Activated T-cell treated with anti-CD3 and anti-CD28 coated beads, Interleukin-2, amount 50 U/mL, for 24 hours (primary cell): ENCODE measurements around the gene PROC.

Source experiments
- DNase-seq: peaks from one replicate; pipeline ENCODE4 v3.0.0-alpha.2; 2020
- H3K27ac Mint-ChIP-seq: 2 replicates; pipeline ENCODE4 v1.8.0; 2020; ENCODE audit warnings: mild to moderate bottlenecking, mixed read lengths
- H3K27me3 Mint-ChIP-seq: 2 replicates; pipeline ENCODE4 v1.8.0; 2020; ENCODE audit warnings: mixed read lengths
- H3K36me3 Mint-ChIP-seq: 2 replicates; pipeline ENCODE4 v1.8.0; 2020; ENCODE audit warnings: low read depth, mixed read lengths
- H3K4me1 Mint-ChIP-seq: 2 replicates; pipeline ENCODE4 v1.8.0; 2020; ENCODE audit warnings: low read depth, mixed read lengths
- H3K4me3 Mint-ChIP-seq: 2 replicates; pipeline ENCODE4 v1.8.0; 2020; ENCODE audit warnings: mild to moderate bottlenecking, moderate library complexity, mixed read lengths
- H3K9me3 Mint-ChIP-seq: 2 replicates; pipeline ENCODE4 v1.8.0; 2020; ENCODE audit warnings: mixed read lengths

Gene PROC

GRCh38 chr2:127387655-127388422, 30.4 kb upstream of the PROC start, which contains the start of gene MAP3K2:
MAP3K2 (minus strand) TSS chr2:127387975; CDS start chr2:127343129, 44,846 bp downstream.
- H3K27ac Mint-ChIP-seq = peak within 1 kb of the TSS; percentile 98
- no peaks in the 10 kb centered on the region for H3K27me3 Mint-ChIP-seq
- H3K4me1 Mint-ChIP-seq = peaks cover 77% of the 10 kb centered on the region
- no peaks in the 10 kb centered on the region for H3K9me3 Mint-ChIP-seq
- peak within 1 kb of the TSS; percentile 86 for H3K4me3 Mint-ChIP-seq
- H3K36me3 Mint-ChIP-seq = peaks cover 17% of the 10 kb centered on the region
- peak; percentile 98 for DNase-seq

GRCh38 chr2:127388423-127389164, 29.6 kb upstream of the PROC start:
- H3K27ac Mint-ChIP-seq = peak overlapping the region; percentile 98
- H3K4me1 Mint-ChIP-seq = peaks cover 74% of the 10 kb centered on the region
- no peaks in the 10 kb centered on the region for H3K27me3 Mint-ChIP-seq
- peaks cover 11% of the 10 kb centered on the region for H3K36me3 Mint-ChIP-seq
- H3K4me3 Mint-ChIP-seq = peak overlapping the region; percentile 83
- H3K9me3 Mint-ChIP-seq = no peaks in the 10 kb centered on the region
- no peak for DNase-seq

GRCh38 chr2:127389778-127390435, 28.3 kb upstream of the PROC start:
- Mint-ChIP-seq H3K27ac (peak overlapping the region; percentile 82), H3K4me3 (no peak overlapping the region), H3K9me3 (no peaks in the 10 kb centered on the region), H3K4me1 (peaks cover 66% of the 10 kb centered on the region), H3K27me3 (no peaks in the 10 kb centered on the region), H3K36me3 (peaks cover 3% of the 10 kb centered on the region)
- no peak for DNase-seq

- Mint-ChIP-seq H3K4me3 (no peak overlapping the region), H3K4me1 (peaks cover 46% of the 10 kb centered on the region), H3K27me3 (no peaks in the 10 kb centered on the region), H3K9me3 (no peaks in the 10 kb centered on the region), H3K27ac (peak overlapping the region; percentile 81), H3K36me3 (no peaks in the 10 kb centered on the region)
- DNase-seq = no peak
Observed at GRCh38 chr2:127392133-127392827, 25.9 kb upstream of the PROC start.

GRCh38 chr2:127392828-127393578, 25.2 kb upstream of the PROC start:
- Mint-ChIP-seq H3K4me1 (peaks cover 52% of the 10 kb centered on the region), H3K36me3 (no peaks in the 10 kb centered on the region), H3K4me3 (no peak overlapping the region), H3K27me3 (no peaks in the 10 kb centered on the region), H3K9me3 (no peaks in the 10 kb centered on the region), H3K27ac (peak overlapping the region; percentile 42)
- DNase-seq = no peak

- Mint-ChIP-seq H3K4me1 (peaks cover 46% of the 10 kb centered on the region), H3K27me3 (no peaks in the 10 kb centered on the region), H3K9me3 (no peaks in the 10 kb centered on the region), H3K27ac (no peak overlapping the region), H3K36me3 (no peaks in the 10 kb centered on the region), H3K4me3 (no peak overlapping the region)
- no peak for DNase-seq
Observed at GRCh38 chr2:127394492-127394891, 23.7 kb upstream of the PROC start.

GRCh38 chr2:127397568-127398238, 20.5 kb upstream of the PROC start:
- no peak for DNase-seq
- H3K4me3 Mint-ChIP-seq = no peak overlapping the region
- H3K27ac Mint-ChIP-seq = no peak overlapping the region

GRCh38 chr2:127398239-127398590, 20.0 kb upstream of the PROC start:
- H3K27me3 Mint-ChIP-seq = no peaks in the 10 kb centered on the region
- peak overlapping the region; percentile 77 for H3K27ac Mint-ChIP-seq
- H3K9me3 Mint-ChIP-seq = no peaks in the 10 kb centered on the region
- DNase-seq = no peak
- H3K4me1 Mint-ChIP-seq = peaks cover 31% of the 10 kb centered on the region
- no peaks in the 10 kb centered on the region for H3K36me3 Mint-ChIP-seq
- no peak overlapping the region for H3K4me3 Mint-ChIP-seq

More at GRCh38 chr2:127397568-127398238, 20.5 kb upstream of the PROC start:
- no peaks in the 10 kb centered on the region for H3K27me3 Mint-ChIP-seq
- no peaks in the 10 kb centered on the region for H3K36me3 Mint-ChIP-seq
- peaks cover 36% of the 10 kb centered on the region for H3K4me1 Mint-ChIP-seq
- no peaks in the 10 kb centered on the region for H3K9me3 Mint-ChIP-seq

- no peaks in the 10 kb centered on the region for H3K9me3 Mint-ChIP-seq
- no peak for DNase-seq
- no peak overlapping the region for H3K4me3 Mint-ChIP-seq
- H3K27me3 Mint-ChIP-seq = peaks cover 3% of the 10 kb centered on the region
- H3K36me3 Mint-ChIP-seq = no peaks in the 10 kb centered on the region
- H3K27ac Mint-ChIP-seq = no peak overlapping the region
- peaks cover 30% of the 10 kb centered on the region for H3K4me1 Mint-ChIP-seq
Observed at GRCh38 chr2:127400533-127400896, 17.7 kb upstream of the PROC start.

GRCh38 chr2:127400897-127401756, 17.1 kb upstream of the PROC start:
- Mint-ChIP-seq H3K9me3 (no peaks in the 10 kb centered on the region), H3K27ac (peak overlapping the region; percentile 60)
- no peak for DNase-seq

GRCh38 chr2:127401757-127402695, 16.2 kb upstream of the PROC start:
- Mint-ChIP-seq H3K9me3 (no peaks in the 10 kb centered on the region), H3K27ac (peak overlapping the region; percentile 60), H3K36me3 (no peaks in the 10 kb centered on the region), H3K4me3 (no peak overlapping the region), H3K4me1 (peaks cover 30% of the 10 kb centered on the region), H3K27me3 (peaks cover 3% of the 10 kb centered on the region)
- no peak for DNase-seq

More at GRCh38 chr2:127400897-127401756, 17.1 kb upstream of the PROC start:
- Mint-ChIP-seq H3K4me1 (peaks cover 30% of the 10 kb centered on the region), H3K36me3 (no peaks in the 10 kb centered on the region), H3K27me3 (peaks cover 3% of the 10 kb centered on the region), H3K4me3 (no peak overlapping the region)

- peaks cover 3% of the 10 kb centered on the region for H3K27me3 Mint-ChIP-seq
- H3K27ac Mint-ChIP-seq = no peak overlapping the region
- no peaks in the 10 kb centered on the region for H3K9me3 Mint-ChIP-seq
- H3K4me1 Mint-ChIP-seq = peaks cover 25% of the 10 kb centered on the region
- H3K4me3 Mint-ChIP-seq = no peak overlapping the region
- DNase-seq = no peak
- H3K36me3 Mint-ChIP-seq = no peaks in the 10 kb centered on the region
Observed at GRCh38 chr2:127403460-127403859, 14.8 kb upstream of the PROC start.
